RWPE1 (cell line): ENCODE measurements around the gene ST7.

Experiments
- CTCF ChIA-PET: fragments of 350-600 bp; sonication (Branson Sonifier 250); formaldehyde crosslinking; extraction: SDS; loops from one replicate; lab custom pipeline; 2021; lab: Yijun Ruan, JAX
- POLR2A ChIA-PET: fragments of 400-600 bp; formaldehyde crosslinking; extraction: SDS; loops from one replicate; lab custom pipeline; 2020; ENCODE audit warnings: antibody characterized with exemption; ENCODE audit not compliant: low non-redundant PET; lab: Yijun Ruan, JAX
- DNase-seq: peaks from one replicate; pipeline ENCODE4 v3.0.0; 2012; ENCODE audit warnings: low spot score
- H3K27ac ChIP-seq: fragments of 450-650 bp; 2 replicates; pipeline ENCODE4 v1.5.1; 2017
- TF ChIP-seq, protein P1 (sequence below): fragments of 450-650 bp; conservative IDR thresholded peaks from 2 replicates; pipeline ENCODE4 v1.5.1; 2017; ENCODE audit warnings: low read depth, mild to moderate bottlenecking

The ST7 gene

DNA sequence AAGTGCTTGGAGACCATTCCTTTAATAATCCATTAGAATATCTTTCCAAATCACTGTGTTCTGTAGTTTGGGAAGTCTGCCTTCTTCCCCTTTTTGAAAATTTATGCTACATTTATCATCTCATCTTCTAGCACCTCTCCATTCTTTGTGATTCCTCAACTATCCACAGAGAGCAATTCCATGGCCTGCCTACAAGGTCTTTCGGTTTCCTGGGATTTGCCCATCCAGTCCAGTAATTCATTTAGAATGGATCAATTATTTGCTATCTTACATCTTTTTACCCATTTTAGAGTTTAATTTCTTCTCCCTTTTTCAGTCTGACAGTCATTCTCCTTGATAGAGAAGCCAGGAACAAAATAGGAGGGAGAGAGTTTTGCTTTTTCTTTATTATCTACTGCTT lies 179.8 kb downstream of the ST7 start:
- ChIA-PET CTCF (interaction anchor here (1.6 kb wide), 1 partner anchor 13 kb away, joined by 6 read pairs; no protein-coding TSS in a partner anchor), POLR2A (no interaction called here)
- TF ChIP-seq, protein P1, sequence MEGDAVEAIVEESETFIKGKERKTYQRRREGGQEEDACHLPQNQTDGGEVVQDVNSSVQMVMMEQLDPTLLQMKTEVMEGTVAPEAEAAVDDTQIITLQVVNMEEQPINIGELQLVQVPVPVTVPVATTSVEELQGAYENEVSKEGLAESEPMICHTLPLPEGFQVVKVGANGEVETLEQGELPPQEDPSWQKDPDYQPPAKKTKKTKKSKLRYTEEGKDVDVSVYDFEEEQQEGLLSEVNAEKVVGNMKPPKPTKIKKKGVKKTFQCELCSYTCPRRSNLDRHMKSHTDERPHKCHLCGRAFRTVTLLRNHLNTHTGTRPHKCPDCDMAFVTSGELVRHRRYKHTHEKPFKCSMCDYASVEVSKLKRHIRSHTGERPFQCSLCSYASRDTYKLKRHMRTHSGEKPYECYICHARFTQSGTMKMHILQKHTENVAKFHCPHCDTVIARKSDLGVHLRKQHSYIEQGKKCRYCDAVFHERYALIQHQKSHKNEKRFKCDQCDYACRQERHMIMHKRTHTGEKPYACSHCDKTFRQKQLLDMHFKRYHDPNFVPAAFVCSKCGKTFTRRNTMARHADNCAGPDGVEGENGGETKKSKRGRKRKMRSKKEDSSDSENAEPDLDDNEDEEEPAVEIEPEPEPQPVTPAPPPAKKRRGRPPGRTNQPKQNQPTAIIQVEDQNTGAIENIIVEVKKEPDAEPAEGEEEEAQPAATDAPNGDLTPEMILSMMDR: no peak
- DNase-seq: no peak
- no peak overlapping the region for H3K27ac ChIP-seq

DNA sequence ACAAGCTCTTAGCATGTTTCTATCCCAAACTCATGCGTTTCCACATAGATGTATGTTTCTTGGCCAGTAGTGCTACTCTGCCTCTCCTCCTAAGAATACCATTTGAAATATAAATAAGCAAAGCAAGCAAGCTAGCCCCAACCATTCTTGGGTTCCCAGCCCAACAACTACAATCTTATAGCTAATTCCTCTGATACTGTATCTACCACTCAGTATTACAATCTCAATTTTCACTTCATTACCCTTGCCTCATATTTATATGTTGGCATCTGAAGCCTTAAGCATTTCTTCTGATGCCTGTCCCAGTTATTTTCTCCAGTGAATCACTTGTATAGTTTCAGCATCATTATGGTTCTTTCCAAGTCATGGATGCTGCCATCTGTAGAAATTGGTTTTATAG lies 181.1 kb downstream of the ST7 start:
- no peak overlapping the region for H3K27ac ChIP-seq
- POLR2A ChIA-PET: interaction anchor here (0.7 kb wide), 1 partner anchor 949 kb away, joined by 3 read pairs; no protein-coding TSS in a partner anchor
- TF ChIP-seq, protein P1: no peak
- CTCF ChIA-PET: interaction anchor here (0.6 to 1.0 kb wide), 2 partner anchors 47 to 149 kb away, joined by 3 read pairs; no protein-coding TSS in a partner anchor
- no peak for DNase-seq

DNA sequence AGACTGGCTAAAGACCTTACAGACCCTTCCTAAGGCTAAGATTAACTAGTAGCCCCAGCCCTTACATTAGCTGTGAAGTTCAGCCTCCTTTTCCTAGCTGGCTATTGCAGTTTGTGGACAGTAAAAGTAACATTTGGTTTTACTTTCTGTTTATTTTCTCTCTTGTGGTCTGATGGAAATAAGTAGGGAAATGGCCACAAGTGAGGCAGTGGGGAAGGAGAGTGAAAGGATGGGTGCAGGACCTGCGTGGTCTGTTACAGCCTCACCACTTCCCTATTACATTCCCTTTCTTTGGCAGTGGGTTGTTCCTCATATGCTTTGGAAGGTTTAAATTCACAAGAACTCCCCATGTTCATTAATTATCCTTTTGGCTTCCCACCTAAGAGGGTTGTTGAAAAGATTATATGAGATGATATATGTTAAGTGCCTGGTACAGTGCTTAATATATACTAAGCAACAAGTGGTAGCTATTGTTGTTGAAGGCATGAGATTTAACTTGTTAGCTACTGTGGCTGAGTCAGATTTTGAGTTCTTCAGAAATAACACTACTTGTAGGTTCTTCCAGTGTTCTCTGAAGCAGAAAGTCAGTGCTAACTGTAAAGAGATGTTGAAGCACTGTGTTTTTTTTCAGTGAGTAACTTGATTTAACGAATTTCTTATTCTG lies 181.7 kb downstream of the ST7 start:
- ChIA-PET CTCF (interaction anchor here (0.6 to 1.0 kb wide), 2 partner anchors 48 to 149 kb away, joined by 3 read pairs; no protein-coding TSS in a partner anchor), POLR2A (interaction anchor here (0.7 kb wide), 1 partner anchor 949 kb away, joined by 3 read pairs; no protein-coding TSS in a partner anchor)
- TF ChIP-seq, protein P1: no peak
- no peak for DNase-seq
- no peak overlapping the region for H3K27ac ChIP-seq

DNA sequence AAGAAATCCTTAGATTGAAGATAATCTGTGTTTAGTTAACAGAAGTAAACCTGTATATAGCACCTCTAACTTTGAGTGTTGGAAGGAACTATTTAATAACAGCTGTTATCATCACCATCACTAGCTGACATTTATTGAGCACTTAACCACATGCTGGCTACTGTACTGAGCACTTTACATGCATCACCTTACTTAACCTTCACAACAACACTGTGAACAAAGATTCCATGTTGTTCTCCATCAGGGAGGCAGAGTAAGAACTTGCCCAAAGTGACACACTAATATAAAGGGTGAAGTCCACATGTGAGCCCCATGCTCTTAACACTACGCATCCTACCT lies 182.2 kb downstream of the ST7 start:
- H3K27ac ChIP-seq: no peak overlapping the region
- ChIA-PET CTCF (interaction anchor here (0.6 to 0.7 kb wide), 2 partner anchors 15 kb away, joined by 3 read pairs; no protein-coding TSS in a partner anchor), POLR2A (no interaction called here)
- TF ChIP-seq, protein P1: no peak
- DNase-seq: no peak

DNA sequence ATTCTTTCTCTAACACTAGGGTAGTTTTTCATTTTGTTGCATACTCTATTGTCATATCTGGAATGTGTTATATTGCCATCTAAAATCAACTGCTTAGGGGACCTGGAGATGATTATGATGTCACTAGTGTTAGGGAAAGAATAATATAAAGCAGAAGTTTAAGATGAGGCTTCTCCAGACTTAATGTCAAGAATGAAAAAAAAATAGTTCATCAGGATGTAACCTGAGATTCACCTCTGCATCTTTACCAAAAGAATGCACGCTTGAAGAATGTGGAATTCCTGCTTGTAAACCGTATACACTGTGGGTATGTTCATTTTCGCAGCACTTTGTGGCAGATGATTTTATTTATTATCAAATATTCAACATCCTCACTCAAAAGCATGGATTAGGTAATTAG lies 184.6 kb downstream of the ST7 start:
- ChIA-PET CTCF (interaction anchor here (0.8 kb wide), 1 partner anchor 10 kb away, joined by 3 read pairs; no protein-coding TSS in a partner anchor), POLR2A (no interaction called here)
- H3K27ac ChIP-seq: no peak overlapping the region
- TF ChIP-seq, protein P1: no peak
- no peak for DNase-seq

DNA sequence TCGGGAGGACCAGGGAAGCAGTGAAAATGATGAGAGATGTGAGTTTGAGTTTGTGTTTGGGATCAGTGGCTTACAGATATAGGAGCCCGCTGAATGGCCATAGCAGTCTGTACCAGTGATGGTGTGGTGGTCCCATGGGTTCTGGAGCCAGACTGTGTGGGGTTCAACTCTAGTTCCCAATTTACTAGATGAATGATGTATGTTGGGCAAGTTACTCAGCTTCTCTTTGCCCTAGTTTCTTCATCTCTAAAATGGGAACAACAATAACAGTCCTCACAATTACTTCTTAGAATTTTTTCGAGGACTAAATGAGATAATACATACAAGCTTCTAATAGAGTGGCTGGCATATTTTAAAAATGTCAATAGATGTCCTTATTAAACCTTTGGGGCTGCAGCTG lies 185.2 kb downstream of the ST7 start:
- no peak overlapping the region for H3K27ac ChIP-seq
- CTCF ChIA-PET: no interaction called here
- POLR2A ChIA-PET: no interaction called here
- TF ChIP-seq, protein P1: no peak
- DNase-seq: no peak
